GM19438 (cell line): ENCODE results near the gene GPS2.
"Not testable (repeated sequence)": the region's sequence is repeated elsewhere in the genome, so short reads cannot be mapped to it uniquely, and the experiment has no call there.

Experiments used
- ATAC-seq: cut with Tn5 transposase; IDR thresholded peaks from one replicate; pipeline ENCODE4 v1.9.1; 2021; ENCODE audit warnings: low read depth; ENCODE audit not compliant: unreplicated experiment

The GPS2 gene

DNA sequence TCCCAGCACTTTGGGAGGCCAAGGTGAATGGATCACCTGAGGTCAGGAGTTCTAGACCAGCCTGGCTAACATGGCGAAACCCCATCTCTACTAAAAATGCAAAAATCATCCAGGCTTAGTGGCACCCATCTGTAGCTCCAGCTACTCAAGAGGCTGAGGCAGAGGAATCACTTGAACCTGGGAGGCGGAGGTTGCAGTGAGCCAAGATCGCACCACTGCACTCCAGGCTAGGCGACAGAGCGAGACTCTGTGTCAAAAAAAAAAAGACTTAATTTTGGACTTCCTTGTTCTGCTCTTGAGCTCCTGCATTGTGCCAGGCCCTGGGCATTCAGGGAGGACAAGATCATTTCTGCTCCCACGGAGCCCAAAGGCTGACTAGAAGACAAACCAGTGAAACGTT is 22.4 kb upstream of the GPS2 start:
- not testable (repeated sequence) for ATAC-seq

GRCh38 chr17:7336240-7337175 is 21.3 kb upstream of the GPS2 start, which contains the start of gene ACAP1:
TSS of gene ACAP1 (plus strand) at chr17:7336529. CDS start at chr17:7336735, 206 bp downstream.
- no peak for ATAC-seq

DNA sequence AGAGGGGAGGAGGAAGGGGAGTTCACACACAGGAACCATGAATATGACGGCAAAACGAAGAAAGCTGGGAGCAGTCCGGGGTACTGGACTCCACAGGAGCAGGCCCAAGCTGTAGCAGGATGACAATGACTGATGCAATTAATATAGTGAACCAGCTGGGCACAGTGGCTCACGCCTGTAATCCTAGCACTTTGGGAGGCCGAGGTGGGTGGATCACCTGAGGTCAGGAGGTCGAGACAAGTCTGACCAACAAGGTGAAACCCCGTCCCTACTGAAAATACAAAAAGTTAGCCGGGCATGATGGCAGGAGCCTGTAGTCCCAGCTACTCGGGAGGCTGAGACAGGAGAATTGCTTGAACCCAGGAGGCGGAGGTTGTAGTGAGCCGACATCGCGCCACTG is 20.6 kb upstream of the GPS2 start:
- not testable (repeated sequence) for ATAC-seq

- ATAC-seq = no peak
Measured at GRCh38 chr17:7334938-7335538, 19.9 kb upstream of the GPS2 start.

DNA sequence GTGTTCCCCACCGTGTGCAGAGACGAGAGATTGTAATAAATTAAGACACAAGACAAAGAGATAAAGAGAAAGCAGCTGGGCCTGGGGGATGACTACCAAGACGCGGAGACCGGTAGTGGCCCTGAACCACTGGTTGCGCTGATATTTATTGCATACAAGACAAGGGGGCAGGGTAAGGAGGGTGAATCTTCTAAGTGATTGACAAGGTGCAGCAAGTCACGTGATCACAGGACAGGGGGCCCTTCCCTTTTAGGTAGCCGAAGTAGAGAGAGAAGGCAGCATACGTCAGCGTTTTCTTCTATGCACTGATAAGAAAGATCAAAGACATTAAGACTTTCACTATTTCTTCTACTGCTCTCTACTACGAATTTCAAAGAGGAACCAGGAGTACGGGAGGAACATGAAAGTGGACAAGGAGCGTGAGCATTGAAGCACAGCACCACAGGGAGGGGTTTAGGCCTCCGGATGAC is 17.5 kb upstream of the GPS2 start:
- not testable (repeated sequence) for ATAC-seq

GRCh38 chr17:7332111-7332510 is 17.0 kb upstream of the GPS2 start:
- ATAC-seq = no peak

GRCh38 chr17:7330638-7331015 is 15.5 kb upstream of the GPS2 start:
- no peak for ATAC-seq

GRCh38 chr17:7329997-7330637 is 15.0 kb upstream of the GPS2 start:
- peak; percentile 43 for ATAC-seq

DNA sequence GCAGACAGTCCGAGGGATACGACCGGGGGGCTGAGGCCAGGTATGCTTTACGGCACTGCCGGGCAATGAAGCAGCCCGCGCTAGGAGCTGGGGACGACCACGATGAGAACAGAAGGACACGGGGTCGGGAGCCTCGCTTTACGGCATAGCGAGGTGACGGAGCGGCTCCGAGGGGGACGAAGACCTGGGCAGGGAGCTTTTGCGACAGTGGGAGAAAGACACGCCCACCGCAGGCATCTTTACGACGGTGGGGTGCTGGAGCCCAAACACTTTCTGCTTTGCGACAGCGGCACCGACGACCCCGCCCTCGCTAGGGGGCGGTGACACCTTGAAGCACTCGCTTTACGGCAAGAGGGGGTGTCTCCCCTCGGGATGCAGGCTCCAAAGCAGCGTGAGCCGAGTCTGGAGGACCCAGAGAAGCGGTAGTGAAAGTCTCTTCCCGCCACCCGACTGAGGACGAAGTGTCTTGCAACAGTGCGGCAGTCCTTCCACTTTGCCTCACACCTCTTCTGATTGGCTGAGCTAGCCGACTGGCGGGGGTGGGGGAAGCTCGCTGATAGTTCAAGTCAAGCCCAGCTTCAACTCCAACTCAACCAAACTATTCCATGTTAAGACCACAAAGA is 14.3 kb upstream of the GPS2 start:
- ATAC-seq = peak; percentile 53

DNA sequence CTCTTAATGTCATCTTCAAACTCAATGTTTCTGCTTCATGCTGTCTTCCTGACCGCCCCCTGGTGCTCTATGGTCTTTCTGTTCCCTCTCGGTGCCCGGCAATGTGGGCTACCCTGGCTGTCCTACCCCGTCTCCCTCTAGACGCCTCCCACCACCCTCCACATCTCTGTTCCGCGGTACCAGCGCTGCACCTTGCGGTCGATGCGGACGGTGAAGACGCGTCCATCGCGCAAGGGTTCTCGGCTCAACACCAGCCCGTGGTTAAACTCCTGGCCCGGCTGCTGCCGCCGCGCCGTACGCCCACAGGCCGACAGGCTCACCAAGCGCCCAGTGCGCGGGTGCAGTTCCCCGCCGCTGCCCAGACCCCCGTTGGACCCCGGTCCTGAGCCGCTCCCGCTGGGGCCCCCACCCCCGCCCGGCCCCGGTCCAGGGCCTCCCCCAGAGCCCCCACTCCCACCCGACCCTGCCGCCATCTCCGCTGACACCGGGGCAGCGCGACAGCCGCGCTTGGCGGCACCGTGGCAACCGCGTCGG is 13.7 kb upstream of the GPS2 start, which contains the start of gene NEURL4:
TSS of gene NEURL4 (minus strand) at position 496 of the 534 bp plus-strand sequence. CDS start at position 473, 23 bp downstream.
- no peak for ATAC-seq

- ATAC-seq = no peak
Measured at GRCh38 chr17:7328009-7328408, 12.8 kb upstream of the GPS2 start.

DNA sequence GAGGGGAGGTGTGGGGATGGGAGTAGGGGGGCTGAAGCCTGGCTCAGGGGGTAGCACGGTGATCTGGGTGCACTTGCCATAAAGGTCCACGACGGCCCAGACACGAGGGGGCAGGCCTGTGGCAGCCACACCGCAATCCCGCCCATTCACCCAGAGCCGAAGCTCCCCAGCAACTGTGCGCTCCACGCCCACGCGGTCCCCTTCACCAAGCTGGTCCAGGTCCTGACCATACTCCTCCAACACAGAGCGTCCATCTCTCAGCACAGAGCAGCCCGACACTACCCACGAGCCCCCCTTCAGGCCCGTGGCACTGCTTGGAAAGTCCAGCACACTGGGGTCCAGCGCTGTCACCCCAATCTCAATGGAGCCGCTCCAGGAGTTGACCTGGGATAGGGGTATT is 12.3 kb upstream of the GPS2 start:
- no peak for ATAC-seq

DNA sequence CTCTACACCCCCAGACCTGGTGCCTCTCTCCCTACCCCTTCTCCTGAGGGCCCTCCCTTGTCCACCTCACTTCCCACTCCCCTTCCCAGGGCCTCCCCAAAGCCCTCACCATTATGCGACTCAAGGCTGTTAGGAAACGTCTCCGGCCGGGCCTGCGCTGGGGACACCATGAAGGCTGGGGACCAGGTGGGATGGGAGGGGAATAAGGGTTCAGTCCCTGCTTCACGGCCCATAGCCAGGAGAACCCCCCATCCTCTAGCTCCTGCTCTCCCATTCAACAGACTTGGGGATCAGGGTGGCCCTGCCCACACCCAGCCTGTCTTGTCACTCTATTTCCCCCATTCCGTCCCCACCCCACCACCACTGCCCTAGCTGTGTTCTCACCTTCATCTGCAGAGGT is 11.9 kb upstream of the GPS2 start:
- ATAC-seq = no peak

GRCh38 chr17:7326186-7326585 is 11.0 kb upstream of the GPS2 start:
- ATAC-seq = no peak

DNA sequence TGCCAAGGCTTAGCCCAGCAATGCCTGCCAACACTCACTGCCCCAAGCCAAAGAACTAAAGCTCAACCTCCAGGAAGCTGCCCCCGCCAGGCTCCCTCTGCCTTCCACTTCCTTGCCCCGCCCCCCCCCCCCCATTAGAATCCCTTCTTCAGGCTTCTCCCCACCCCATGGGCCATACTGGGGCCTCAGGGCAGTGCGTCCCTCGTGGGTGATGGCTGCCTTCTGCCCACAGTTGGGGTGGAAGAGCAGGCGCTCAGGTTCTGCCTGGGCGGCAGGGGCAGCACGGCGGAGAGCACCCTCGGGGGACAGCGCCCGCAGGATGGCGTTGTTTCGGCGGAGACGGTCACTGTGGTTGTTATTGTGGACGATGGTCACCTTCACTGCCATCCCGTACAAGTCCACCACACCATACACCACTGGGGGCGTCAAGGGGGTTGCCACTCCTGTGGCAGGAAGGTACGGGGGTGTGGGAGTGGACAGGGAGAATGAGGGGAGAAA is 9.9 kb upstream of the GPS2 start:
- ATAC-seq = no peak

DNA sequence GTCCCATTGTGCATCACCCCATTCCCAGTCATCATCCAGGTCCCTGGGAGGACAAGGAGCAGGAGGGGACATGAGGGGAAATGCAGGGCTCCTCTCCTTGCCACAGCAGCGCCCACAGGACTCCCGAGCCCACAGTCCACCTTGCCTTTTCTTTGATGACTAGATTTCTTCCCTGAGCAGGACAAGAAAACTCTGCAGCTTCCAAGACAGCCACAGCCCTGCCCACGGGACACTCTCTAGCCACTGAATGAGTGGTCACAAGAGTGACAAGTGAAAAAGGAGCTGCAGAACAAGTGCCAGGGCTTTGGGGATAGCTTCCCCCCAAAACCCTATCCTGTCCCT is 9.2 kb upstream of the GPS2 start:
- no peak for ATAC-seq

DNA sequence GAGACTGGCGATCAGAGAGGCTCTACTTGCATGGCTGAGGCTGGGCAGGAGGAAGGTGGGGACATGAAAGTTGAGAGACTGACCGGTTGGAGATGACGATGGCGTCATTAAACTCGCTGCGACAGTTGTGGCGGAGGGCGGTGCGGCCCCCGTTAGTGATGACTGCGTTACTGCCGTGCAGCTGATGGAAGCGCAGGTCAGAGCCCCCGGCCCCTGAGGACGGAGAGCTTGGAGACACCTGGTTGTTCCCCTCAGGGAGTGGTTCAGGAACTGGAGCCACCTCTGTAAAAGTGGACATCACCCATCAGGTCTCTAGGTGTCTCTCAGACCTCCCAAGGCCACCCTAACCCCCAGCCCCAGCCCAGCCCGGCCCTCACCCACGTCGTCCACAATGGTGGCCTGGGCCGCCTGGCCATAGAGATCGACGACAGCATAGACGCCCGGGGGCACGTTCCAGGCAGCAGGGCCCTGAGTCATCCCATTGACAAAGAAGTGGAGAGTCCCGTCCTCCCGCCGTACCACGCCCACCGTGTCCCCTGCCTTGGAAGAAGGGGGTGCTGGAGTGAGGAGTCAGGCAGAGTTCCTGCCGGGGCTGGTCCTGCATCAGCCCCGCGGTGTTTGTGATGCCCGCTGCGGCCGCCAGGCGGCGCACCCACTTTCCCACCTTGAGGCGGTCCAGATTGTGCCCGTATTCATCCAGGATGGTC is 8.7 kb upstream of the GPS2 start:
- ATAC-seq = no peak

DNA sequence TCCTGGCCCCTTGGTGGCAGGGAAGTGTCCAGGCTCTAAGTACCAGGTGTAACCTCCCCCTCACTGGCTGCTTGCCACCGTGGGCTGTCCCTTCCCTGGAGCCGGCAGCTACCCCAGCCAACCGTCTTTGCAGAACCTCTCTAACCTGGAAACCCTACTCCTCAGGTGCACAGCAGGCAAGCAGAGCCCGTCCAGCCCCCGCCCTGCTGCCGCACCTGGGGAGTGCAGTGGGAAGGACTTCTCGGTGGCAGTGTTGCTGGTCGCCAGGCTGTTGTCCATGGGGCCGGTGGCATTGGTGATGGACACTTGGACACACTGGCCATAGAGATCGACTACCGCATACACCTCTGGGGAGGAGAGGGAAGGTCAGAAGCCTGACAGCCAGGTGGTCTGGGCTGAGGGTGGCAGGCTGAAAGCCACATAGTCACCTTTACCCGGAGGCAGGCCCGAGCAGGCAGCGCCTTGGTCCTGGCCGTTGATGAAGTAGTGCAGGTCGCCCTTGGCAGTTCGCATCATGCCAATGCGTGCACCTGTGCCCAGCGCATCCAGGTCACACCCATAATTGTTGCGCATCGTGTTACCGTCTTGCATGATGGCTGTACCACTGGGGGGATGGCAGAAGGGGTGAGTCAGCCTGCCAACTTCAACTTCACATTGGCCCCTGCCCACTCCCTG is 7.5 kb upstream of the GPS2 start:
- no peak for ATAC-seq

DNA sequence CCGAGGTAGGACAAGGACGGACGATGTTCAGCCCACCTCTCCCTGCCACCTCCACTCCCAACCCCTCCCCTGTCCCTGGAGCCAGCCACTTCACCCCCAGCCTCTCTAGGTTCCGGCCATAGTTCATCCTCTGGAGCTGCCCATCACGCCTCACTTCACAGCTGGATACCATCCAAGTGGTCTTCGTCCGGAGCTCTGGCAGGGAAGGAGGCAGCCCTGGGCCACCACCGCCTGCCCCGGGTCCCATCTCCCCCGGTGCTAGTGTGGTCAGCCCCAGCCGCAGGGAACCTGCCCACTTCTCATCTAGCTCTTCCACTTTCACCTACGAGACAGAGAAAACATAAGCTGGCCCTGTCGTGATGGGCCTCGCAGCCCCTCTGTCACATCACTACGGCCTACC is 6.3 kb upstream of the GPS2 start:
- no peak for ATAC-seq
